Tibial nerve (tissue), 4 donors: ENCODE data around the gene MAP3K4.

ENCODE experiments used
- EP300 ChIP-seq, 2 donors: sonication (generic); formaldehyde crosslinking; IDR thresholded peaks; one replicate each; pipeline ENCODE4 v1.6.1; 2017; ENCODE audit warnings: antibody characterized with exemption in 2 of 2, mild to moderate bottlenecking in 1 of 2
- POLR2A ChIP-seq, 2 donors: fragments of 450-650 bp; IDR thresholded peaks; one replicate each; pipeline ENCODE4 v1.6.1; 2017; ENCODE audit warnings: antibody characterized with exemption in 2 of 2, mild to moderate bottlenecking in 2 of 2, moderate library complexity in 2 of 2
- TF ChIP-seq, protein P1 (sequence below), 5 experiments: fragments of 200-600 bp in 3 of 5; fragments of 450-650 bp in 2 of 5; sonication (generic) in 3 of 5; IDR thresholded peaks; one replicate each; pipeline ENCODE4 v1.5.1; 2016 to 2019; ENCODE audit warnings: antibody characterized with exemption in 5 of 5, mild to moderate bottlenecking in 3 of 5, moderate library complexity in 2 of 5

DNA sequence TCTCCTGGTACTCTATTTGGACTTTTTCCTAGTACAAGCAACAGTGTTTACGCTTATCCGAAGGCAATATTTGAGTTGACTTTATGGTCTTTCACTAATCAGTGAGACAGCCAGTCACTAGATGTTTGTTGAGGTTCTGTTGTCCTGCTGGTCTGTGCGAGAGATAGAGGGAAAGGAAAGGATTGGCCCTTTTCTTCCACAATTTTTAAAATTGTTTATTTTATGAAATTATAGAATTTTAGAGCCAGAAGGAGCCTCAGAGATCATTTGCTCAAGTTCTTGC, 44.4 kb downstream of the MAP3K4 start:
- TF ChIP-seq, protein P1, sequence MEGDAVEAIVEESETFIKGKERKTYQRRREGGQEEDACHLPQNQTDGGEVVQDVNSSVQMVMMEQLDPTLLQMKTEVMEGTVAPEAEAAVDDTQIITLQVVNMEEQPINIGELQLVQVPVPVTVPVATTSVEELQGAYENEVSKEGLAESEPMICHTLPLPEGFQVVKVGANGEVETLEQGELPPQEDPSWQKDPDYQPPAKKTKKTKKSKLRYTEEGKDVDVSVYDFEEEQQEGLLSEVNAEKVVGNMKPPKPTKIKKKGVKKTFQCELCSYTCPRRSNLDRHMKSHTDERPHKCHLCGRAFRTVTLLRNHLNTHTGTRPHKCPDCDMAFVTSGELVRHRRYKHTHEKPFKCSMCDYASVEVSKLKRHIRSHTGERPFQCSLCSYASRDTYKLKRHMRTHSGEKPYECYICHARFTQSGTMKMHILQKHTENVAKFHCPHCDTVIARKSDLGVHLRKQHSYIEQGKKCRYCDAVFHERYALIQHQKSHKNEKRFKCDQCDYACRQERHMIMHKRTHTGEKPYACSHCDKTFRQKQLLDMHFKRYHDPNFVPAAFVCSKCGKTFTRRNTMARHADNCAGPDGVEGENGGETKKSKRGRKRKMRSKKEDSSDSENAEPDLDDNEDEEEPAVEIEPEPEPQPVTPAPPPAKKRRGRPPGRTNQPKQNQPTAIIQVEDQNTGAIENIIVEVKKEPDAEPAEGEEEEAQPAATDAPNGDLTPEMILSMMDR (IDR thresholded peaks at IDR 0.05), result no peak
- no peak for TF ChIP-seq EP300 (IDR thresholded peaks at IDR 0.05)
- TF ChIP-seq POLR2A (IDR thresholded peaks at IDR 0.05), result no peak
